ENCODE results near the gene CHN2.

DNA sequence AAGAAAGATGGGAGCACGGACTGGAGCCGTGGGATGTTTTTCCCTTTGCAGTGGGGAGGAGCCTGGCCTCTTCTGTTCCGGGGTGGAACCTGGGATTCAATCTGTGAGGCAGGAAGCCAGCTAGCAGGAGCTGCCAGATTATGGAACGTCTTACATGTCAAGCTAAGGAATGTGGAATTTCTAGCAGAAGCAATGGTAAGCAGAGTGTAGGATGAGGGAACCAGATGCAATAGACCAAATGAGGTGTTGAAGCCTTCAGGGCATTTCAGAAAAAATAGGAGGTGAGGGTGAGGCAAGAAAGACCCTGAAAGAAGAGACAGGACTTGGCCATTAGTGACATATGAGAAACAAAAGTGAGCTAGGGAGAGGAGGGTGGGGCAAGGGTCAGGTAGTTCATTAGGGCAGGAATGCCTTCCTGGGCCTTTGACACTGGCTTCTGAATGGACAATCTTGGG is 105.5 kb downstream of the CHN2 start:
- TF ChIP-seq ZC3H10 (CRISPR knock-in tag; IDR thresholded peaks at IDR 0.05) (no peak), ZFP3 (CRISPR knock-in tag; IDR thresholded peaks at IDR 0.05) (no peak), ARNTL (CRISPR knock-in tag; IDR thresholded peaks at IDR 0.05; ENCODE audit: borderline replicate concordance, low read depth) (no peak), ZNF70 (CRISPR knock-in tag; IDR thresholded peaks at IDR 0.05) (no peak), RARB (CRISPR knock-in tag; IDR thresholded peaks at IDR 0.05) (no peak), BACH2 (CRISPR knock-in tag; IDR thresholded peaks at IDR 0.05; ENCODE audit: borderline replicate concordance) (no peak)
- TF ChIP-seq, protein P1, sequence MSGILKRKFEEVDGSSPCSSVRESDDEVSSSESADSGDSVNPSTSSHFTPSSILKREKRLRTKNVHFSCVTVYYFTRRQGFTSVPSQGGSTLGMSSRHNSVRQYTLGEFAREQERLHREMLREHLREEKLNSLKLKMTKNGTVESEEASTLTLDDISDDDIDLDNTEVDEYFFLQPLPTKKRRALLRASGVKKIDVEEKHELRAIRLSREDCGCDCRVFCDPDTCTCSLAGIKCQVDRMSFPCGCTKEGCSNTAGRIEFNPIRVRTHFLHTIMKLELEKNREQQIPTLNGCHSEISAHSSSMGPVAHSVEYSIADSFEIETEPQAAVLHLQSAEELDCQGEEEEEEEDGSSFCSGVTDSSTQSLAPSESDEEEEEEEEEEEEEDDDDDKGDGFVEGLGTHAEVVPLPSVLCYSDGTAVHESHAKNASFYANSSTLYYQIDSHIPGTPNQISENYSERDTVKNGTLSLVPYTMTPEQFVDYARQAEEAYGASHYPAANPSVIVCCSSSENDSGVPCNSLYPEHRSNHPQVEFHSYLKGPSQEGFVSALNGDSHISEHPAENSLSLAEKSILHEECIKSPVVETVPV (CRISPR knock-in tag; IDR thresholded peaks at IDR 0.05), result no peak

Measured in SK-N-SH treated with all-trans-retinoic acid at 6 μM for 48 hours (cell line).